GM21423 (cell line): ENCODE measurements around the gene SLC44A2.
A peak's percentile ranks its signal among the peaks of the same experiment; 100 is the strongest.

ENCODE experiments used
- ATAC-seq: cut with Tn5 transposase; IDR thresholded peaks from one replicate; pipeline ENCODE4 v1.9.1; 2021; ENCODE audit warnings: mild to moderate bottlenecking, moderate library complexity; ENCODE audit not compliant: unreplicated experiment

Gene SLC44A2

GRCh38 chr19:10615429-10616023, 9.8 kb upstream of the SLC44A2 start:
- no peak for ATAC-seq

DNA sequence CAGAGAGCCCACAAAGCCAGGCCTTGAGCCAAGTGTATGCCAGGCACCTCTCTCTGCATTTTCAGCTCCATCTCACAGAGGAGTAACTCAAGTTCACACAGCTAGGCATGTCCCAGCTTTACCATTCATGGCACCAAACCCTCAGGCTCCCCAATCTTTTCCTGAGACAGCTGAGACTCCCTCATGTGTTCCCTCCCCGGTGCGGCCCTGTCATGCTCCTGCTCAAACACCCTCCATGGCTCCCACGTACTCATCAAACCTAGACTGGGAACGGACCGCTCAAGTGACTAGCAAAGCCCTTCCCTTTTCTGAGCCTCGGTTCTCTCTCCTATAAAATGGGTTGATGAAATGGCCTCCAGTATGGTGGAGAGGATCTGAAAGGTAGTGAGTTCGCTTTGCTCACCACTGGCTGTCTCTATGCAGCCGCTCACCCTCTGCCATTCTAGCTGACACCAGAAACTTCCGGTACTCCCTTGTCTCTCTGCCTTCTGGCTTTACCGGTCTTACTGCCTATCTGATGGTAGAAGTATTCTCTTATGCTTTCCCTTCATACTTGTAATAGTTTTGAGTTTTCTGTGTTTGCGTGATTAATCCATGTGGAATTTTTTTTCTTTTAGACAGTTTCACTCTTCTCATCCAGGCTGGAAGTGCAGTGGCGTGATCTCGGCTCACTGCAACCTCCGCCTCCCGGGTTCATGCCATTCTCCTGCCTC, 7.8 kb upstream of the SLC44A2 start:
- ATAC-seq, result no peak

- no peak for ATAC-seq
Observed at GRCh38 chr19:10618846-10619245, 6.5 kb upstream of the SLC44A2 start.

DNA sequence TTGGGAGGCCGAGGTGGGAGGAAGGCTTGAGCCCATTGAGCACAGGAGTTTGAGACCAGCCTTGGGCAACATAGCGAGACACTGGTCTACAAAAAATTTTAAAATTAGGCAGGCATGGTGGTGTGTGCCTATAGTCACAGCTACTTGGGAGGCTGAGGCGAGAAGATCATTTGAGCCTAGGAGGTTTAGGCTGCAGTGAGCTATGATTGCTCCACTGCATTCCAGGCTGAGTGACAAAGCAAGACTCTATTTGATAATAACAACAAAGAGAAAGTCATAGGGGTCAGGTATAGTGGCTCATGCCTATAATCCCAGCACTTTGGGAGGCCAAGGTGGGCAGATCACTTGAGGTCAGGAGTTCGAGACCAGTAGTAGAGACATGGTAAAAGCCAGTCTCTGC, 4.6 kb upstream of the SLC44A2 start:
- no peak for ATAC-seq

- no peak for ATAC-seq
Observed at GRCh38 chr19:10621966-10622365, 3.4 kb upstream of the SLC44A2 start.

DNA sequence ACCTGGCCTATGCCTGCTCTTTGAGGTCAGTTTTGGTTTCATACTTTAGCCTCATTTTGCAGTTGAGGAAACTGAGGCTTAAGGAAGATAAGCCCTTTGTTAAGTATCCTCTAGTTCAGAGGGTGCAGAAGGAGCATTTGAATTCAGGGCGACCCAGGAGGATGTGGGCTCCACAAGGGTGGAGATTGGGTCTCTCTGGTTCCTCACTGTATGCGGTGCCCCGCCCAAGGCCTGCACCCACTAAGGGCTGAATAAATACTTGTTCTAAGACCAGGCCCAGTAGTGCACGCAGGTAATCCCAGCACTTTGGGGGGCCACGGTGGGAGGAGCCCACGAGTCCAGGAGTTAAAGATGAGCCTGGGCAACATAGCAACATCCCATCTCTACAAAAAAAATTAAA, 768 bp upstream of the SLC44A2 start:
- no peak for ATAC-seq

DNA sequence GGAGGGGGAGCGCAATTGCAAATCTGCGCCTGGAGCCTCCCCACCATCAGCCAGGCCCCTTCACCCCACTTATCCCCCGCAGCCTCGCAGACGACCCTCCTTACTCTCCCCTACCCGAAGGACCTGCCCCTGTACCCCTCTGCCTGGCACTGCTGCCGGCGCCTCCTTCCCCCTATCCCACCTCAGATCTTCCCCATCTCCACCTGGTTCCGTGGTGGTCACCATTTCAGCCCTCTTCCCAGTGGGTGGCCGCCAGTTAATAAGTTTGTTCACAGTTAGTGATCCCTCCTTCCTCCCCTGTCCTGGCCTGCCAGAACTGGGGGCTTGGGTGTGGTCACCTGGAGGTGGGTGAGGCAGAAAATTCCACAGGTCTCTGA, 397 bp downstream of the SLC44A2 start:
- no peak for ATAC-seq

DNA sequence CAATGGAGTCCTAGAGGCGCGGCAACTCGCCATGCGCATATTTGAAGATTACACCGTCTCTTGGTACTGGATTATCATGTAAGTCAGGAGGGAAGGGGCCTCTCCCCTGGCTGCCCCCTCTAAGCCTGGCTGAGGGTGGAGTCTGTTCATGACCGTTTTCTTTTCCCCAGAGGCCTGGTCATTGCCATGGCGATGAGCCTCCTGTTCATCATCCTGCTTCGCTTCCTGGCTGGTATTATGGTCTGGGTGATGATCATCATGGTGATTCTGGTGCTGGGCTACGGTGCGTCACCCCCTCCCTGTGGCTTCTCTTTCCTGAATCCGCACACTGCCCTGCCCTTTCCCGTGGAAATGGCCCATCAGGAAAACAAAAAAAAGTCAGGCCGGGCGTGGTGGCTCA, 6.5 kb downstream of the SLC44A2 start:
- ATAC-seq, result no peak

GRCh38 chr19:10634430-10634829, 9.1 kb downstream of the SLC44A2 start:
- no peak for ATAC-seq

DNA sequence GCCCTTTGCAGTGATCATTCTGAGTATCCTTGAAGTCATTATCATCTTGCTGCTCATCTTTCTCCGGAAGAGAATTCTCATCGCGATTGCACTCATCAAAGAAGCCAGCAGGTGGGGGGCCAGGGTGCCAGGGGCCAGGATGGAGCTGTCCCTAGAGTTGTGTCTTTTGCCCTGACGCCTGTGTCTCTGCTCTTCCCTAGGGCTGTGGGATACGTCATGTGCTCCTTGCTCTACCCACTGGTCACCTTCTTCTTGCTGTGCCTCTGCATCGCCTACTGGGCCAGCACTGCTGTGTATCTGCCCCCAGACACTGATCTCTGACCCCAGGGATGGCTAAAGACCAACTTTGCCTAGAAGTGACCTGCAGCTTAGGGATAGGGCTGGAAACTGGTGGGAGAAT, 9.6 kb downstream of the SLC44A2 start:
- no peak for ATAC-seq

GRCh38 chr19:10636304-10636972, 11.1 kb downstream of the SLC44A2 start:
- ATAC-seq, result no peak

- no peak for ATAC-seq
Observed at GRCh38 chr19:10637894-10638293, 12.5 kb downstream of the SLC44A2 start.

DNA sequence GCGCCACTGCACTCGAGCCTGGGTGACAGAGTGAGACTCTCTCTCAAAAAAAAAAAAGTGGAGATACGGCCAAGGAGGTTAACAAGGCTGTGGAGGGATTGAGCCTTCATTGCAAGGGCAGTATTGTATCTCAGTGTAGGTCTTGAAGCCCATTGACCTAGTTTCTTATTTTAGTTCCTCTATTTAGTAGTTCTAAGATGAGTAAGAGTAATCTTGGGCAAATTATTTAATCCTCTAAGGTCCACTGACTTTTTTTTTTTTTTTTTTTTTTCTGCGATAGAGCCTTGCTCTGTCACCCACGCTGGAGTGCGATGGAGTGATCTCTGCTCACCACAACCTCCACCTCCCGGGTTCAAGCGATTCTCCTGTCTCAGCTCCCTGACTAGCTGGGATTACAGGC, 14.5 kb downstream of the SLC44A2 start:
- no peak for ATAC-seq

DNA sequence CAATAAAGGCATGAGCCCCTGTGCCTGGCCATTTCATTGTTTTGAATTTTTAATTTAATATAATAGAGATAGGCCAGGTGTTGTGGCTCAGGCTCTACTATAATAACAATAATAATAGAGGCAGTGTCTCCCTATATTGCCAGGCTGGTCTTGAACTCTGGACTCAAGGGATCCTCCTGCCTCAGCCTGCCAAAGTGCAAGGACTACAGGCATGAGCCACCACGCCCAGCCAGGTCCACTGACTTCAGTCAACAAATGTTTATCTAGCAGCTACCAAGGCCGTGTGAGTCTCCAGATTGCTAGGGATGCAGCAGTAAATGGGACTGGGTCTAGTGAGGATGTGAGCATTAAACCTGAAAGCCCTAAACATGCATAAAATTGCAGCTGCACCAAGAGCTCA, 15.0 kb downstream of the SLC44A2 start:
- no peak for ATAC-seq

DNA sequence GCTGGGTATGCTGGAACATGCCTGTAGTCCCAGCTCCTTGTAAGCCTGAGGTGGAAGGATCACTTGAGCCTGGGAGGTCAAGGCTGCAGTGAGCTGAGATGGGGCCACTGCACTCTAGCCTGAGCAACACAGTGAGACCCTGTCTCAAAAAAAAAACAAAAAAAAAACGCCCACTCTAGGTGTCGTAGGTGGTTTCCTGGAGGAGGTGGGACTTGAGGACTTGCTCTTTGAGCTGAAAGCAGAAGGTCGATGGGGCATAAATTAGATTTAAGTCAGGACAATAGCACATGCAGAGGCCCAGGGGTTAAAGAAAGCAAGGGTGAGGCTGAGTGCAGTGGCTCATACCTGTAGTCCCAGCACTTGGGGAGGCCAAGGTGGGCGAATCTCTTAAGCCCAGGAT, 15.9 kb downstream of the SLC44A2 start:
- no peak for ATAC-seq

DNA sequence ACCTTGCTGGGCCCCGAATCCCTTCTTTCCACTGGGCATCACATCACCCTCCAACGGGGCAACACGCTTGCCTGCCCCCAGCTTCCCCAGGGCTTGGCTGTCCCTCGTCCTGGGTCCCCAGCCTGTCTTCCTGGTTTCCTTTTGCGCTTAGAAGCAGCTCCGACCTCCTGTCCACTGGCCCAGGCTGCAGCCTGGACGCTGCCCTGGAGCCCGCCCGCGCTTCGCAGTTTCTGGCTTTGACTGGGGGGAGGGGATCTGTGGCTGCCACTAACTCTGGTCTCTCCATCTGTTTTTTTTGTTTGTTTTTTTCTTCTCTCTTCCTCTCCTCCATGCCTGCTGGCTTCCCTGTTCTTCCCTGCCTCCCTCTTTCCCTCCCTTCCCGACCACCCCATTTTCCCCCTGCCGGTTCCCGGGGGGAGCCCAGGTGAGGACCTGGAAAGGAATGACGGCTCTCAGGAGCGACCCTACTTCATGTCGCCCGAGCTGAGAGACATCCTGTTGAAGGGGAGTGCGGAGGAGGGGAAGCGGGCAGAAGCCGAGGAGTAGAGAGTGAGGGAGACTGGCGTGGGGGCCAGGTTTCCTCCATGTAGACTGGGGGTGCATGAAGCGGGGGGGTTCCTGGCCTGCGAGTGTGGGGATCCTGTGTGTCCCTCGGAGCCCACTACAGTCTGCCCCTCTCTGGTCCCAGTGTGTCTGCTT, 17.3 kb downstream of the SLC44A2 start:
- ATAC-seq, result no peak

DNA sequence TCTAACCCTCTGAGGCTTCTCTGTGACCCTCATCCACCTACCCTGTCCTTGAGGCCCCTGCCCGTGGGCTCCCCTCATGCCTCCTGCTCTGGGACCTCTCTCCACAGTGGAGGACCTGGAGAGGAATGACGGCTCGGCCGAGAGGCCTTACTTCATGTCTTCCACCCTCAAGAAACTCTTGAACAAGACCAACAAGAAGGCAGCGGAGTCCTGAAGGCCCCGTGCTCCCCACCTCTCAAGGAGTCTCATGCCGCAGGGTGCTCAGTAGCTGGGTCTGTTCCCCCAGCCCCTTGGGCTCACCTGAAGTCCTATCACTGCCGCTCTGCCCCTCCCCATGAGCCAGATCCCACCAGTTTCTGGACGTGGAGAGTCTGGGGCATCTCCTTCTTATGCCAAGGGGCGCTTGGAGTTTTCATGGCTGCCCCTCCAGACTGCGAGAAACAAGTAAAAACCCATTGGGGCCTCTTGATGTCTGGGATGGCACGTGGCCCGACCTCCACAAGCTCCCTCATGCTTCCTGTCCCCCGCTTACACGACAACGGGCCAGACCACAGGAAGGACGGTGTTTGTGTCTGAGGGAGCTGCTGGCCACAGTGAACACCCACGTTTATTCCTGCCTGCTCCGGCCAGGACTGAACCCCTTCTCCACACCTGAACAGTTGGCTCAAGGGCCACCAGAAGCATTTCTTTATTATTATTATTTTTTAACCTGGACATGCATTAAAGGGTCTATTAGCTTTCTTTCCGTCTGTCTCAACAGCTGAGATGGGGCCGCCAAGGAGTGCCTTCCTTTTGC, 18.0 kb downstream of the SLC44A2 start:
- no peak for ATAC-seq

GRCh38 chr19:10643968-10644259, 18.6 kb downstream of the SLC44A2 start:
- no peak for ATAC-seq

- peak; percentile 55 for ATAC-seq
Observed at GRCh38 chr19:10644260-10645007, 19.1 kb downstream of the SLC44A2 start.

DNA sequence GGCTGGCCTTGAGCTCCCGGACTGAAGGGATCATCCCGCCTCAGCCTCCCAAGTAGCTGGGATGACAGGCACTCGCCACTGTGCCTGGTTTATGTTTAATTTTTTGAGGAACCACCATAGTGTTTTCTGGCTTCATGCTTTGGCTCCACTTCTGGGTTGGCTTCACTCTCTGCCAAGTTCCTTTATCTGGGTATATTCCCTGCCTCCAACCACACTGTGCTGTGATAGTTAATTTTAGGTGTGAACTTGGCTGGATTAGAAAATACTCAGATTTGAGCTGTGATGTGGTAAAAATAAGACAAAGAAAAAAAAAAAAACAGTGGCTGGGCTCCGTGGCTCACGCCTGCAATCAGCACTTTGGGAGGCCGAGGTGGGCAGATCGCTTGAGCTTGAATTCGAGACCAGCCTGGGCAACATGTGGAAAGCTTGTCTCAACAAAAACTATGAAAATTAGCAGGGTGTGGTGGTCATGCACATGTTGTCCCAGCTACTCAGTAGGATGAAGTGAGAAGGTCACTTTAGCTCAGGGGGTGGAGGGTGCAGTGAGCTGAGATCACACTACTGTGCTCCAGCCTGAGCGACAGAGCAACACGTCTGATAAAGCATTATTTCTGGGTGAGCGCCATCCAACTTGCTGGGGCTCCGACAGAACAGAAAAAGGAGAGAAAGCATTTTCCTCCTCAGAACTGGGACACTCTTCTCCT, 21.3 kb downstream of the SLC44A2 start:
- ATAC-seq, result no peak
